ENCODE results near the gene GLIS1. TPM values are rescaled to one million over a fixed set of nuclear protein-coding genes. Genes with fewer than 3 reads are reported as not detected.

Gene GLIS1
- polyA plus RNA-seq, 1 donor (not counting 4 experiments of a cell fraction or from before 2014, with no cell fraction given): not detected

DNA sequence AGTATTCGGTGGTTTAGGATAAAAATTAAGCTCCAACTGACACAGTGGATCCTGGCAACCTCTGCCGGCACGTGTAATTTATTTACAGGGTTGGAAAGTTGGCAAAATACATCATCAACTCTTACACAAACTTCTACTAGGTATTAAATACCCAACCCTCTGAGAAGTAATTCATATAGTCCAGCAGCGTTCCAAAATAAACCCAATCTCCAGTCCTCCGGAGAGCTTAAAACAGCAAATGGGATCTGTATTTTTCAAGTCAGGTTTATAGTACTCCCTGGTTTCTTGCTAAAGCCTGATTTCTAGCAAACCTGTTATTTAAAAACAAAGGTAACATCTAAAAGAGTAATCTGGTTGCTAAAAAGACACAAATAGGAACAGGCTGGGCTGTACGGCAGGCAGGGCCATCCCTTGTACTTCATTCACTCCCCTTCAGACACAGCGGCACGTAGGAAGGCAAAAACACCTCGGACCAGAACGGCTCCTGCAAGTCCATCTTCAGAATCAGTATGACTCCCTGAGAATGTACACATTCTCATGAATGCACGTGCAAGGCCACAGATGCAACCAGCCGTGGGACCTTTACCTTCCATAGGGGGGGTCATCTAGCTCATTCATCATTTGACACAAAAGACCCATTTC is 8.6 kb downstream of the GLIS1 start:
- Histone ChIP-seq H3K4me1 (ENCODE audit: control insufficient read depth, extremely low read depth, insufficient read depth, low read length) (no peaks in the 10 kb centered on the region), H3K27me3 (ENCODE audit: control insufficient read depth, extremely low read depth, insufficient read depth, low read length) (peaks cover 20% of the 10 kb centered on the region), H3K27ac (ENCODE audit: control insufficient read depth, insufficient read depth, low read length) (no peak overlapping the region), H3K9me3 (ENCODE audit: control insufficient read depth, low read depth, low read length) (no peaks in the 10 kb centered on the region), H3K36me3 (ENCODE audit: control insufficient read depth in 2 of 2, extremely low read depth in 1 of 2, insufficient read depth in 2 of 2, low read length in 2 of 2) (no peaks in the 10 kb centered on the region), H3K79me2 (ENCODE audit: control insufficient read depth, insufficient read depth, low read length) (no peaks in the 10 kb centered on the region), H3K4me2 (ENCODE audit: control insufficient read depth, extremely low read depth, insufficient read depth, low read depth, low read length) (no peak overlapping the region), H2AFZ (ENCODE audit: control insufficient read depth, low read length) (no peak overlapping the region), H4K20me1 (ENCODE audit: control insufficient read depth, extremely low read depth, insufficient read depth, low read length) (no peaks in the 10 kb centered on the region), H3K4me3 (ENCODE audit: control insufficient read depth in 2 of 3, extremely low read depth in 1 of 3, insufficient read depth in 2 of 3, low read depth in 1 of 3, low read length in 3 of 3) (no peak overlapping the region), H3K9ac (ENCODE audit: control insufficient read depth, extremely low read depth, insufficient read depth, low read length) (no peak overlapping the region), H3K9me1 (ENCODE audit: control insufficient read depth, extremely low read depth, insufficient read depth, low read length) (no peaks in the 10 kb centered on the region)
- dilution Hi-C loops (cut with MboI; ENCODE audit: extremely low pct_ligation_motif_present, low sequenced_read_pairs): no loop called here
- no peak for DNase-seq (ENCODE audit: low read depth, low spot score)
- no peak for FAIRE-seq
- TF ChIP-seq EZH2 (IDR thresholded peaks at IDR 0.05; ENCODE audit: low read length): no peak
- TF ChIP-seq, protein P1, sequence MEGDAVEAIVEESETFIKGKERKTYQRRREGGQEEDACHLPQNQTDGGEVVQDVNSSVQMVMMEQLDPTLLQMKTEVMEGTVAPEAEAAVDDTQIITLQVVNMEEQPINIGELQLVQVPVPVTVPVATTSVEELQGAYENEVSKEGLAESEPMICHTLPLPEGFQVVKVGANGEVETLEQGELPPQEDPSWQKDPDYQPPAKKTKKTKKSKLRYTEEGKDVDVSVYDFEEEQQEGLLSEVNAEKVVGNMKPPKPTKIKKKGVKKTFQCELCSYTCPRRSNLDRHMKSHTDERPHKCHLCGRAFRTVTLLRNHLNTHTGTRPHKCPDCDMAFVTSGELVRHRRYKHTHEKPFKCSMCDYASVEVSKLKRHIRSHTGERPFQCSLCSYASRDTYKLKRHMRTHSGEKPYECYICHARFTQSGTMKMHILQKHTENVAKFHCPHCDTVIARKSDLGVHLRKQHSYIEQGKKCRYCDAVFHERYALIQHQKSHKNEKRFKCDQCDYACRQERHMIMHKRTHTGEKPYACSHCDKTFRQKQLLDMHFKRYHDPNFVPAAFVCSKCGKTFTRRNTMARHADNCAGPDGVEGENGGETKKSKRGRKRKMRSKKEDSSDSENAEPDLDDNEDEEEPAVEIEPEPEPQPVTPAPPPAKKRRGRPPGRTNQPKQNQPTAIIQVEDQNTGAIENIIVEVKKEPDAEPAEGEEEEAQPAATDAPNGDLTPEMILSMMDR (optimal IDR thresholded peaks at IDR 0.05 in 1 of 3, IDR thresholded peaks at IDR 0.05 in 1 of 3, conservative IDR thresholded peaks at IDR 0.05 in 1 of 3; ENCODE audit: extremely low read depth in 1 of 3, insufficient read depth in 2 of 3, low read length in 3 of 3): no peak

DNA sequence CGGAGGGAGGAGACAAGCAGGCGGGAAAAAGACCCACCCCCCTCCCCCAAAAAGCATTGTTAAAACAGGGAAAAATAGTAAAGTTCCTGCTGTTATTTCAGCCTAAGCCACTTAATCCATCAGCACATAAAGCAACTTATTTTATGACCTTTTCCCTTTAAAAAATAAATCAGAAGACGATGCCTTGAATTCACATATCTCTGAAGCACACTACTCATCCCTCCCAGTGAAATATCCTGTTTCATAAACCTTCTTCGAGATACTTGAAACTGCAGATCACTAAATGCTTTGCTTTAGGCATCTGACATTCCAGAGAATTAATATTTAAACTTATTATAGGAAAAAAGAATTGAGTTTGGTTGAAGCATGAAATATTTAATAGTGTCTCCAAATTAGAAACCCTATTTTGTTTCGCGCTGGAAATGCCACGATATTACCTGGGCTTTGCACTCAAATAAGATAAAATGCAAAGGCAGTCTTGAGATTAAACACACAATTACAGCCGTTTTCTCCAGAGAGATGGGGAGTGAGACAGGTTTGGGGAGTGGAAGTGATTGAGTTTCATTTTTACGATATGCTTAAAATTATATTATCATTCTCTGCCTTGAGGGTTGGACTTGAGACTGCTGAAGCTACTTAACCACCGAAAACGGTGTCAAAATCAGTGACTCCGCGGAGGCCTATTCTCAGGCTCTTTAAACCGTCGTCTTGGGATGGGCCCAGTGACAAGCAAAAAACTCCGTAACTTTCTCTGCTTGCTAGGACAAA is 9.3 kb downstream of the GLIS1 start:
- Histone ChIP-seq H3K4me1 (ENCODE audit: control insufficient read depth, extremely low read depth, insufficient read depth, low read length) (no peaks in the 10 kb centered on the region), H3K9me3 (ENCODE audit: control insufficient read depth, low read depth, low read length) (no peaks in the 10 kb centered on the region), H3K27ac (ENCODE audit: control insufficient read depth, insufficient read depth, low read length) (no peak overlapping the region), H3K36me3 (ENCODE audit: control insufficient read depth in 2 of 2, extremely low read depth in 1 of 2, insufficient read depth in 2 of 2, low read length in 2 of 2) (no peaks in the 10 kb centered on the region), H3K27me3 (ENCODE audit: control insufficient read depth, extremely low read depth, insufficient read depth, low read length) (peaks cover 15% of the 10 kb centered on the region), H4K20me1 (ENCODE audit: control insufficient read depth, extremely low read depth, insufficient read depth, low read length) (no peaks in the 10 kb centered on the region), H3K79me2 (ENCODE audit: control insufficient read depth, insufficient read depth, low read length) (no peaks in the 10 kb centered on the region), H3K4me2 (ENCODE audit: control insufficient read depth, extremely low read depth, insufficient read depth, low read depth, low read length) (no peak overlapping the region), H3K4me3 (ENCODE audit: control insufficient read depth in 2 of 3, extremely low read depth in 1 of 3, insufficient read depth in 2 of 3, low read depth in 1 of 3, low read length in 3 of 3) (no peak overlapping the region), H3K9ac (ENCODE audit: control insufficient read depth, extremely low read depth, insufficient read depth, low read length) (no peak overlapping the region), H2AFZ (ENCODE audit: control insufficient read depth, low read length) (no peak overlapping the region), H3K9me1 (ENCODE audit: control insufficient read depth, extremely low read depth, insufficient read depth, low read length) (no peaks in the 10 kb centered on the region)
- FAIRE-seq (no peak), DNase-seq (ENCODE audit: low read depth, low spot score) (no peak)
- dilution Hi-C loops (cut with MboI; ENCODE audit: extremely low pct_ligation_motif_present, low sequenced_read_pairs): no loop called here
- TF ChIP-seq EZH2 (IDR thresholded peaks at IDR 0.05; ENCODE audit: low read length): no peak
- TF ChIP-seq, protein P1 (optimal IDR thresholded peaks at IDR 0.05 in 1 of 3, IDR thresholded peaks at IDR 0.05 in 1 of 3, conservative IDR thresholded peaks at IDR 0.05 in 1 of 3; ENCODE audit: extremely low read depth in 1 of 3, insufficient read depth in 2 of 3, low read length in 3 of 3): no peak

Data from keratinocyte (primary cell).